Measurements from ENCODE around the gene CAND2.

The CAND2 gene

GRCh38 chr3:12882336-12883310 is 86.1 kb downstream of the CAND2 start:
- in situ Hi-C loops (cut with HindIII; ENCODE audit: low sequenced_read_pairs), result no loop called here

GRCh38 chr3:12884186-12884680 is 87.8 kb downstream of the CAND2 start:
- in situ Hi-C loops (cut with HindIII; ENCODE audit: low sequenced_read_pairs), result no loop called here

All from endothelial cell of hepatic sinusoid (primary cell).